Measurements from ENCODE around the gene GPS1.
A peak's percentile ranks its signal among the peaks of the same experiment; 100 is the strongest.

Gene GPS1

DNA sequence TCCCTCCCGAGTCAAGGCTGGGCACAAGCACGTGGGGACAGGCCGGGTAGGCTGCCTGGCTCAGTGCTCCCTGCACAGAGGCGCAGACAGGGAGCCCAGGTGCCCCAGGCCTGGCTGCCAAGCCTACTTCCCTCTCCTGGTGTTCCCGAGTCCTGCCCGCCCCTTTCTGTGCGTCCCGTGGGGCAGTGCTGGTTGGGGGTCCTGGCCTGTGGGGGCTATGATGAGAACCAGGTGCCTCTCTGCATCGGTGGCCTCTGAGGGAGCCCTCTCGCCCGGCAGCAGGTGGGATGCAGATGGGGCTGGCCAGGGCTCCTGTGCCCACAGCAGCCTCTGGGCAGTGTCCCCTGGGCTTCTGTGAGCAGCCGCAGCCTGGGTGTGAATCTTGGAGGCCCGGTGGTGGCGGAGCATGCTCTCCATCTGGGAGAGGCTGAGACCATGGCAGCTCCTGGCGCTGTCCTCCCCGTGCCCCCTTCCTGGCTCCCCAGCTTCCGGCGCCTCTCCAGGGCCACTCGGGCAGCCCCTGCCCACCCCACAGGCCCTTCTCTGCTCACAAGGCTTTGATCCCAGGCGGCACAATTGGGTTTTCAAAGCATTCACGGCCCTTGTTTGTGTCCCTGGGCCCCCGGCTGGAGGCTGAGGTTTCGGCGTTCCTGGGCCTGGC, 36.3 kb upstream of the GPS1 start:
- no peak for DNase-seq

- no peak for DNase-seq
Observed at GRCh38 chr17:82016061-82016874, 35.4 kb upstream of the GPS1 start.

DNA sequence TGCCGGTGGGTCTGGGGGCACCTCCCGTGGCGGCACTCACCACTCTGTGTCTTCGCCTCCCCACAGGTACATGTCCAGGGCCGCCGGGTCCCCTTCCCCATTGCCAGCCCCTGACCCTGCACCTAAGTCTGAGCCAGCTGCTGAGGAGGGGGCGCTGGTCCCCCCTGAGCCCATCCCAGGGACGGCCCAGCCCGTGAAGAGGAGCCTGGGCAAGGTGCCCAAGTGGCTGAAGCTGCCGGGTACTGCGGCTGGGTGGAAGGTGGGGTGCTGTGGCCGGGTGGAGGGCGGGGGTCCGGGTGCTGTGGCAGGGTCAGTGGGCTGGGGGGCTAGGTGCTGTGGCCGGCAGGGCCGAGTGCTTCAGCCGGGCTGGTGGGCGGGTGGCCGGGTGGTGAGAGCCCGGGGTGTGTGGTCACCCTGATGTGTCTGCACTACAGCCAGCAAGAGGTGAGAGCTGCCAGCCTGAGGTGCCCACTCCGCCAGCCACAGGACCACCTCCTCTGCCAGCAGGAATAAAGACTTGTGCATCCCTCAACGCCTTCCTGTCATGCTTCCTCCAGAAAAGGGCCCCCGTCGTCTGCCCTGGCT, 34.7 kb upstream of the GPS1 start:
- DNase-seq: no peak

DNA sequence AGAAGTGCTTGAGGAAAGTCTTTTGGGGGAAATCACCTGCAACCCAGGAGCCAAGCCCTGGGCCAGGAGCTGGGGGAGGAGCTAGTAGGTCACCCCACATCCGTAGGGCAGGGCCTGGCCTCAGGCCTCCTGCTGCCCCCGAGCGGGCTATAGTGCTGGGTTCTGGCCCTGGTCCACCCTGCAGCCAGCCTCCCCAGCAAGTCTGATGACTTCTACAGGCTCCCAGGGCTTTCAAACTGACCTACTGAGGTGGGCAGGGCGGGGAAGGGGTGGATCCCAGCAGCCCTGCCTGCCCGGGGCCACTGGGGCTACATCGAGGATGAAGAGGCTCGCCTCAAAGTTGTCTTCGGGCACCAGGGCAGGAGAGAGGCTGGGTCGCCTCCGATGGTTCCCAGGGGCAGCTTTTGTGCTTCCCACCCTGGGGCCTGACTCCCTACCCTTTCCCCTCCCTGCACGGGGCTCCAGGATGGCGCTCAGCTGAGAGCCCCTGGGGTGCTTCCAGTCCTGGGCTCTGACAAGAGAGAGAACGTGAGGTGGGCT, 34.0 kb upstream of the GPS1 start:
- DNase-seq: no peak

DNA sequence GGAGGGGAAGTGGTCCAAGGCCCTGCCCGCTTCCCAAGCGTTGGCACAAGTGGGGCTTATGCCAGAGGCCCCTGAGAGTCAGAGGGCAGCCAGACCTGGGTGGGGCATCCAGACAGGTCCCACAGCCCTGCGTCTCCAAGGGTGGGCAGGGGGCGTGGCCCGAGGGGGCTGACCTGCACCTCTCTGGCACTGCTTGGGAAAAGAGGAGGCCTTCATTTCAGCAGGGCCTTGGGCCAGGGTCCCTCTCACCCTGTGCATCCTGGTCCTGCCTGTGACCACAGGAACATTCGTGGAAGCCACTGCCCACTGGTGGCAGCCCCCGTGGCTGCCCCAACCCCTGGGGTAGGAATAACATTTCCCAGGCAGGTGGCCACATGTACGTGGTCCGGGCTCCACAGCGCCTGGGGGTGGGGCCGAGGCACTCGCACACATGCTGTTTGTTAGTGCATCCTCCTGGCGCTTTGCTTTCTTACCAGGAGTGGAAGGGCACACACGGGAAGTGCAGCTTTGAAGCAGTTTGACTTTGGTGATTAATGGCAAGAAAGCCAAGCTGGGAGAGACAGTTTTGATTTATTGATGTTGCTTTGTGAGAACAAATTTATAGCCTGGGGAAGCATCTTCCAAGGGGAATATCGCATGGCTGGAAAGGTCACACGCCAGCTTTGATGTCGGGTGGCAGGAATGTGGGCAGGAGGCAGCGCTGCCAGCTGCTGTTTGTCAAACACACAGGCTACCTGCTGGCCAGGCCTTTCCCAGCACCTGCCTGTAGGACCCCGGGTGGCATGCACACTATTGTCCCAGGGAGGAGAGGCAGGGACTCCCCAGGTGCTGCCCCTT, 33.3 kb upstream of the GPS1 start:
- no peak for DNase-seq

DNA sequence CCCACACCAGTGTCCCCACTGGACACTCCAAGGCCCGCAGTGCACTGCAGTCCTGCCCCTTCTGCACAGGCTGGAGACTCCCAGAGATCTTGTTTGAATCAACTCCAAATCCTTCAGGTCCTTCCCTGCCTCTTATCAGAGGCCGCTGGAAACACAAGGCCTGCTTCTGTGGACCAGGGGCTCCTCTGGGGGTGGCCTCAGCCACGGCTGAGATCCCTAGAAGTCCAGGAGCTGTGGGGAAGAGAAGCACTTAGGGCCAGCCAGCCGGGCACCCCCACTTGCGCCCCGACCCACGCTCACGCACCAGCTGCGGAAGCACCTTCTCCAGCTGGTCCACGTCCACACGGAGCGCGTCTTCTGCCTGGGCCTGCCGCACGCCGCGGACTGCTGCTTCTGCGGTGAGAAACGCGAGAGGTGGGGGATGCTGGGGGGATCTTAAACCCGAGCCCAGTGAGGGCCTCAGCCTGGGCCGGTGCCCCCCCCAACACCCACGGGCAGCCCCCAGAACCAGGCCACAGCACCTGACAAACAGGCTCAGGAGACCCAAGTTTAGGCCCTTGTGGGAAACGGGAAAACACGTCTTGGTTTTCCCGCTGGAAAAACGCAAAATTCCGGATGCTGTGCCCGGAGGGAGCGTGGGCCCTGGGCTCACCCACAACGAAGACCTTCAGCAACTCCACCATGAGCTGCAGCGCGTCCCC, 32.6 kb upstream of the GPS1 start:
- no peak for DNase-seq

GRCh38 chr17:82019690-82020571, 31.8 kb upstream of the GPS1 start:
- no peak for DNase-seq

DNA sequence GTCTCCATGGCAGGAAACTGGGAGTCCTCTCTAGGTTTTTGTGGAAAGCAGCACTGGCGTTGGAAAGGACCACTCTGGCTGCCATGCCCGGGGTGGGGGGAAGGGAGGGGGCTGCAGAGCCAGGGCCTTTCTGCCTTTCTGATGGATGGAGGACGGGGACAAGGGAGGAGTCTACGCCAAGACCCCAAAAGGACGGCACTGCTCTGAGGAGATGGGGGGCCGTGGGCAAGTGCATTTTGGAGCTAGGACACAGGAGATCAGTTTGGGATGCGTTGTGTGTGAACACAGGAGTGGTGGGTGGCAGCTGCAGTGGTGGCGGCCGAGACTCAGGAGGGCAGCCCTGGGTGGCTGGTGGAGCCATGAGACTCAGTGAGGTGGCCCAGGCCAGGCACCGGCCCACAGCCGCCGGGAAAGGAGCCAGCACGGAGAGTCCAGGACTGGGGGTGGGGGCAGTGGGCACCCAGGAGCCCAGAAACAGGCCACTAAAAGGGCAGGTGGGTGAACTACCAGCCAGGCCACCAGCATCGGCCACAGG, 31.1 kb upstream of the GPS1 start:
- no peak for DNase-seq

- peak; percentile 31 for DNase-seq
Observed at GRCh38 chr17:82021107-82021899, 30.4 kb upstream of the GPS1 start.

- DNase-seq: no peak
Observed at GRCh38 chr17:82021900-82022309, 29.8 kb upstream of the GPS1 start.

DNA sequence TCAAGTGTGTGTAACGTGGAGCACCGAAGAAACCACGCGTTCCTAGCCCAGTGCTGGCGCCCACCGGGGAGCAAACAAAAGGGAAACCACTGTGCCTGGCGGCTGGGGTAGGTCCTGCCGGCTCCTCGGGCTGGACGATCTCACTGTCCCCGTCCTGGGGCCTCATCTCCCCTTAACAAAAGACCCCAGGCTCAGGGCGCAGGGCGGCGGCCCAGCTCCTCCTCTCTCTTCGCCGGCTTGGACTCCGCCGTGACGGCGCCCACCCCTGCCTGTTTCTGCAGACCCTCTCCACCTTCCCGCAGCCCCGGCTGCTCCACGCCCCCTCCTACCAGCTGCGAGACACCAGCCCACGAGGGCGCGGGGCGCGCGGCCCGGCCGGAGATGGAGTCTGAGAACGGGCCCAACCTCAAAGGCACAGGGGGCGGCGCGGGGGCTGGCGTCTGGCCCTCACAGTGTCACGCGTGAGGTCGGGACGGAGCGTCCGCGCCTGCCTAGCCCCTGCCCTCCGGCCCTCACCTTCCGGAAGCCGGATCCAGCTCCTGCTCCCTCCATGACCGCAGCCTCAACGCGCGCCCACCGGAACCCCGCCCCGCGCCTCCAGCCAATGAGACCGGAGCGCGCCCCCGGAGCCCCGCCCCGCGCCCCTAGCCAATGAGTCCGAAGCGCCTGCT, 29.3 kb upstream of the GPS1 start, which contains the start of gene CENPX:
CENPX (minus strand) TSS at position 569 of the 671 bp plus-strand sequence; CDS start at position 552, 17 bp downstream.
- no peak for DNase-seq

- DNase-seq: peak; percentile 99
Observed at GRCh38 chr17:82022981-82023446, 28.7 kb upstream of the GPS1 start, which contains the start of gene LRRC45. TSS of gene LRRC45 (plus strand) at chr17:82023305. CDS start at chr17:82023644, 339 bp downstream.

DNA sequence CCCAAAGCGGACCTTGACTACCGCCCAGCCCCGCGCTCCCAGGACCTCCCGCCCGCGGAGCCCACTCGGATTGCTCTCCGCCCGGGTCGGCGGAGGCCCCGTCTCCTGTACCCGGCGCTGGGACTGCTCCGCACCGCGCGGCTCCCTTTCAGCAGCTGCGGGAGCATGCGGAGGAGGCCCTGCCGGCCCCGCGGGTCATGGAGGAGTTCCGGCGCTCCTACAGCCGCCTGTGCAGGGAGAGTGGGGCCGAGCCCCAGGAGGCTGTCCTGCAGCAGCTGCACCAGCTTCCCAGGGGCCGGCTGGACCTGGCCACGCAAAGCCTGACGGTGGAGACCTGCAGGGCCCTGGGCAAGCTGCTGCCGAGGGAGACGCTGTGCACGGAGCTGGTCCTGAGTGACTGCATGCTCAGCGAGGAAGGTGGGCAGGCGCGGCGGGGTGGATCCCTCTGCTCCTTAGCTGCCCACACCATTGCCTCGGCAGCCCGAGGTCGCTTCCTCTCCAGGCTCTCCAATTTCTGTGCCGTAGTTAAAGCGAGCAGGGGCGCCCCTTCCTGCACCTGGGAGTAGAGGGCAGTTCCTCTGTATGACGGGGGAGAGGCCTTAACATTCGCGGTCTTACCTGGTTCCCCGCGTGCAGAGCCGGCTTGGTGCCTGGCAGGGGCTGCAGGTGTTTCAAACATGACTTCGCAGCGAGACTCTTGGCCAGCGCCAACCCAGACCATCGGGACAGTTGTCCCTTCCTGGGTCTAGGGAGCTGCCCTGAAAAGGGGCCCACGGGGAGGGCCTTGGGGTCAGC, 28.1 kb upstream of the GPS1 start:
- DNase-seq: no peak

DNA sequence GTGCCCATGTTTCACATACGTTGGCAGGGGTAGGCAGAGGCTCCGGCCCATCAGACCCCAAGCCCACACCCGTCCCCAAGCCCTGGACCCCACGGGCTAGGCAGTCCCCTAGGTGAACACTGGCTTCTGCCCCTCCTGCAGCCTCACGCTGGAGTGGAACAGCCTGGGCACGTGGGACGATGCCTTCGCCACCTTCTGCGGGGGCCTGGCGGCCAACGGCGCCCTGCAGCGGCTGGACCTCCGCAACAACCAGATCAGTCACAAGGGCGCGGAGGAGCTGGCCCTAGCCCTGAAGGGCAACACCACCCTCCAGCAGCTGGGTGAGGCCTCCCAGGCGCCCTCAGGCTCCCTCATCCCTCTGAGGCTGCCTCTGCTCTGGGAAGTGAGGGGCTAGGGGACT, 26.8 kb upstream of the GPS1 start:
- DNase-seq: no peak

GRCh38 chr17:82025401-82026107, 26.1 kb upstream of the GPS1 start:
- no peak for DNase-seq

GRCh38 chr17:82028246-82028645, 23.5 kb upstream of the GPS1 start:
- DNase-seq: no peak

DNA sequence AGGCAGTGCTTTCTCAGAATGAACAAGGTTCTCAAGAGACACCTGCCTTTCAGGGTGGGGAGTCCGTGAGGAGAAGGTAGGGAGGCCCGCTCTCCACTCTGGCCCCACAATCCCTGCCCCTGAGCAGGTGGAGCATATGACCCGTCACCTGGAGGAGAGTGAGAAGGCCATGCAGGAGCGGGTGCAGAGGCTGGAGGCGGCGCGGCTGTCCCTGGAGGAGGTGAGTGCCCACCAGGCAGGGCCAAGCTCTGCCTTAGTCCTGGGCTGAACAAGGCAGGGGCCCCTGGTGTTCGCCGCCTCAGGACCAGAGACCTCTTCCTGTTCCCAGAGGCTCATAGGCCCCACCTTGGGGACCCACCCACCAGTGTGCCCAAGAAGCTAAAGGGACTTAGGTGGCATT, 22.7 kb upstream of the GPS1 start:
- DNase-seq: no peak

- DNase-seq: no peak
Observed at GRCh38 chr17:82029391-82029790, 22.3 kb upstream of the GPS1 start.
